PC-9 (cell line): ENCODE measurements around the gene GRAP. TPM values are rescaled to one million over a fixed set of nuclear protein-coding genes. Genes with fewer than 3 reads are reported as not detected.
A peak's percentile ranks its signal among the peaks of the same experiment; 100 is the strongest.

Experiments
- BruUV-seq: library from RNA; stranded (reverse); fragments of 400-500 nt; replicated peaks from 2 replicates; lab custom pipeline; 2021; lab: Mats Ljungman, UMichigan
- CTCF ChIA-PET: fragments of 300-600 bp; sonication (Branson Sonifier 250); formaldehyde crosslinking; loops from one replicate; lab custom pipeline; 2022; ENCODE audit warnings: antibody characterized with exemption; lab: Charles Lee
- POLR2A ChIA-PET: fragments of 300-600 bp; sonication (Branson Sonifier 250); formaldehyde crosslinking; loops from one replicate; lab custom pipeline; 2022; ENCODE audit warnings: antibody characterized with exemption; ENCODE audit not compliant: unreplicated experiment; lab: Charles Lee
- DNase-seq, 2 experiments: peaks; one replicate each; pipeline versions ENCODE4 v3.0.0 to v3.0.0-alpha.2; 2015 to 2022; ENCODE audit warnings: mixed read lengths in 1 of 2
- H2AFZ ChIP-seq: fragments of 200-600 bp; sonication (generic); 2 replicates; pipeline ENCODE4 v1.8.1; 2017; ENCODE audit warnings: antibody characterized with exemption
- H3F3A ChIP-seq: fragments of 200-600 bp; sonication (generic); 2 replicates; pipeline ENCODE4 v1.8.1; 2017; ENCODE audit warnings: antibody characterized with exemption, mild to moderate bottlenecking, low read depth; ENCODE audit not compliant: insufficient read depth
- H3K27ac ChIP-seq: fragments of 200-600 bp; sonication (generic); 2 replicates; pipeline ENCODE4 v1.6.1; 2016; ENCODE audit warnings: mixed run types
- H3K27me3 ChIP-seq: fragments of 200-600 bp; sonication (generic); 2 replicates; pipeline ENCODE4 v1.6.1; 2016; ENCODE audit warnings: low read depth, mixed run types; ENCODE audit not compliant: insufficient read depth
- H3K36me3 ChIP-seq: fragments of 200-600 bp; sonication (generic); 2 replicates; pipeline ENCODE4 v1.6.1; 2016; ENCODE audit warnings: low read depth, mixed run types
- H3K4me1 ChIP-seq: fragments of 200-600 bp; sonication (generic); replicated peaks from 2 replicates; pipeline ENCODE4 v1.6.1; 2016; ENCODE audit warnings: mixed run types; ENCODE audit not compliant: insufficient read depth
- H3K4me2 ChIP-seq: fragments of 200-600 bp; sonication (generic); 2 replicates; pipeline ENCODE4 v1.6.1; 2017; ENCODE audit warnings: mixed run types
- H3K4me3 ChIP-seq: fragments of 200-600 bp; sonication (generic); 2 replicates; pipeline ENCODE4 v1.6.1; 2016; ENCODE audit warnings: mixed run types
- H3K79me2 ChIP-seq: fragments of 200-600 bp; sonication (generic); 2 replicates; pipeline ENCODE4 v1.6.1; 2017; ENCODE audit warnings: low read depth, mixed run types
- H3K9me2 ChIP-seq: fragments of 200-600 bp; sonication (generic); 2 replicates; pipeline ENCODE4 v1.8.1; 2017; ENCODE audit warnings: mild to moderate bottlenecking; ENCODE audit not compliant: insufficient read depth
- H3K9me3 ChIP-seq: fragments of 200-600 bp; sonication (generic); 2 replicates; pipeline ENCODE4 v1.8.1; 2016; ENCODE audit warnings: low read depth; ENCODE audit not compliant: insufficient read depth
- H4K20me1 ChIP-seq: fragments of 200-600 bp; sonication (generic); 2 replicates; pipeline ENCODE4 v1.8.1; 2017; ENCODE audit not compliant: insufficient read depth
- EZH2 ChIP-seq: fragments of 200-600 bp; sonication (generic); IDR thresholded peaks from 2 replicates; pipeline ENCODE4 v1.8.0; 2017; ENCODE audit warnings: antibody characterized with exemption, low read depth
- intact Hi-C: fragments of 100-400 bp; cut with micrococcal nuclease; formaldehyde crosslinking; loops from one replicate; pipeline ENCODE4 v1.10.0; 2022; ENCODE audit not compliant: unreplicated experiment
- total RNA-seq: library from RNA; stranded (reverse); gene quantifications from 2 replicates; pipeline ENCODE4 v1.2.3, GENCODE V29; 2021
- TF ChIP-seq, protein P1 (sequence below): fragments of 200-600 bp; sonication (generic); conservative IDR thresholded peaks from 2 replicates; pipeline ENCODE4 v1.6.1; 2017; ENCODE audit warnings: mixed run types, antibody characterized with exemption, mild to moderate bottlenecking, moderate library complexity

The GRAP gene
- total RNA-seq, 1 experiment from 2014 or later: 0.48 TPM

DNA sequence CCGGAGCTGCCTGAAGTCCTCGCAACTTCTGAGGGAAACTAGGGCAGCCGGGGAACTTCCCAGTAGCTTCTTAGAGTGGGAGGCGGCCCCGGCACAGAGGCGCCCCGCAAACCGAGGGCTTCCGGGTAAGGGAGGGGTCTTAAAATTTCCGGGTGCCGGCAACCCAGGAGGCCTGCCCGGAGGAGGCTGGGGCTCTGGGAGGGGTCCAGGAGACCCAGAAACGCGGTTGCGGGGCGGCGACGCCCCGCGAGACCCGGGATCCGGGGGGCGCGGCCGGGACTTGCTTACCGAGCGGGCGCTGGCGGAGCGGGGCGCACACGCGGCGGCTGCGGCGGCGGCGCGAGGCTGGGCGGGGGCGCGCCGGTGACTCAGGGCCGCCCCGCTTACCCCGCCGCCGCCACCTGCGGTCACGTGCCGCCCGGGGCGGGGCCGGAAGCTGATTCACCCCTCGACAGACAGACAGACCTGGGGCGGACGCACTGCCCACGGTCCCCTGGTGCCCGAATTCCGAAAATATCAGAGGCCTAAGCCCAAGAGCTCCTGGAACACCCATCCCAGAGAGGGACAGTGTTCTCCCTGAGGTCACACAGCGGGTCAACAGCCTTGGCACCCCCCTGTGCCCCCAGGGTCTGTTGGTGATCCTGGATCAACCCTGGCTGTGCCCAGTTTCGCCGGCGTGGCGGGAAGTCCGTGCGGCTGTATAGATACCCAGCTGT, 42.2 kb downstream of the GRAP start, which contains the start of gene FAM83G:
Gene FAM83G (minus strand): TSS at position 344 of the 716 bp plus-strand sequence. CDS start 723 bp downstream, outside the sequence.
- Histone ChIP-seq H2AFZ (peak within 1 kb of the TSS; percentile 82), H3K4me3 (peak within 1 kb of the TSS; percentile 88), H3K27me3 (no peaks in the 10 kb centered on the region), H3F3A (peaks cover 25% of the 10 kb centered on the region; the same call in 1 of the 2 replicates), H3K27ac (peak within 1 kb of the TSS; percentile 63), H3K9me2 (no peaks in the 10 kb centered on the region), H3K79me2 (peaks cover 42% of the 10 kb centered on the region), H3K9me3 (no peaks in the 10 kb centered on the region), H3K4me2 (peak within 1 kb of the TSS; percentile 98), H3K36me3 (peaks cover 14% of the 10 kb centered on the region; the same call in 1 of the 2 replicates), H4K20me1 (peaks cover 43% of the 10 kb centered on the region), H3K4me1 (peaks cover 37% of the 10 kb centered on the region)
- CTCF ChIA-PET: interaction anchor here (1.2 kb wide), 1 partner anchor 43 kb away, joined by 3 read pairs; no protein-coding TSS in a partner anchor
- intact Hi-C loops: loop anchor here (2.0 to 5.0 kb wide), 2 partner anchors 36 to 147 kb away; partner anchors contain the start of gene PRPSAP2
- DNase-seq: peak; percentile 72 to 94
- POLR2A ChIA-PET: interaction anchor here (0.6 to 1.0 kb wide), 4 partner anchors 35 to 642 kb away, joined by 3 to 5 read pairs (median 3); no protein-coding TSS in a partner anchor
- TF ChIP-seq, protein P1, sequence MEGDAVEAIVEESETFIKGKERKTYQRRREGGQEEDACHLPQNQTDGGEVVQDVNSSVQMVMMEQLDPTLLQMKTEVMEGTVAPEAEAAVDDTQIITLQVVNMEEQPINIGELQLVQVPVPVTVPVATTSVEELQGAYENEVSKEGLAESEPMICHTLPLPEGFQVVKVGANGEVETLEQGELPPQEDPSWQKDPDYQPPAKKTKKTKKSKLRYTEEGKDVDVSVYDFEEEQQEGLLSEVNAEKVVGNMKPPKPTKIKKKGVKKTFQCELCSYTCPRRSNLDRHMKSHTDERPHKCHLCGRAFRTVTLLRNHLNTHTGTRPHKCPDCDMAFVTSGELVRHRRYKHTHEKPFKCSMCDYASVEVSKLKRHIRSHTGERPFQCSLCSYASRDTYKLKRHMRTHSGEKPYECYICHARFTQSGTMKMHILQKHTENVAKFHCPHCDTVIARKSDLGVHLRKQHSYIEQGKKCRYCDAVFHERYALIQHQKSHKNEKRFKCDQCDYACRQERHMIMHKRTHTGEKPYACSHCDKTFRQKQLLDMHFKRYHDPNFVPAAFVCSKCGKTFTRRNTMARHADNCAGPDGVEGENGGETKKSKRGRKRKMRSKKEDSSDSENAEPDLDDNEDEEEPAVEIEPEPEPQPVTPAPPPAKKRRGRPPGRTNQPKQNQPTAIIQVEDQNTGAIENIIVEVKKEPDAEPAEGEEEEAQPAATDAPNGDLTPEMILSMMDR: no peak
- TF ChIP-seq EZH2: no peak
- no TSS peak for BruUV-seq

DNA sequence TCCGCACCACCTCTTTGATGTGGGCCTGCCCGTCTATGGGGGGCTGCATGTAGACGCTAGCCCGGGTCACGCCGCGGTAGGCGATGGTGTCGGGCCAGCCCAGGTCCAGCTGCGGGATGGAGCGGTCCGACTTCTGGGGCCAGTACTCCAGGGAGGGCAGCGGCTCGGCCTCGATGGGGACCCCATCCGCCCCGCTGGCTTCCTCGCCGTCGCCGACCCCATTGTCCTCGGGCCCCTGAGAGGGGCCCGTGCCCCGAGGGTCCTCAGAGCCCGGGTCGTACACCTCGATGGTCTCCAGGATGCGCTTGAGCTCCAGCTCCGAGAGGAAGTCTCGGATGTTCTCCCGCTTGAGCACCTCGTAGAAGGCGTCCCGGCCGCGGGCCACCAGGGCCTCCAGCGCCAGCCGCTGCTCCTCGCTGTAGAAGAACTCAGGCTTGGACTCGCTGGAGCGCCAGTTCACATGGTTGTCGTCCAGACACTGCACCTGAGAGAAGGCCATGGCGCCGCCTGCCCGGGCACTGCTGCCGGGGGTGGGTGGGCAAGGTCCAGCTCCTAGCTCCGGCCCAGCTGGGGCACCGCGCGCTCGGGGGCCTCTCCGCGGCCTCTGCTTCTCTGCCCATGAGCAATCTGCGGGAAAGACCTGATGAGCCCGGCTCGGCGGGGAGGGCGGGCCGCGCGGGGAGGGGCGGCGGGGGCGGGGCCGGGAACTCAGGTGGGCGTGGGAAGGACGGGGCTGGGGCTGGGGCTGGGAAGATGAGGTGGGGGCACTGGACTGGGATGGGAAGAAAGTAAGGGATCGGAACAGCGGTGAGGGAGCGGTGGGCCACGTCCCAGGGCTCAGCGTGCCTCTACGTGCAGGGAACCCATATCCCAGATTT, 43.0 kb downstream of the GRAP start:
- H3F3A ChIP-seq: peaks cover 20% of the 10 kb centered on the region; the same call in 1 of the 2 replicates
- ChIA-PET CTCF (no interaction called here), POLR2A (interaction anchor here (0.6 to 1.0 kb wide), 4 partner anchors 34 to 641 kb away, joined by 3 to 9 read pairs (median 4); no protein-coding TSS in a partner anchor)
- H3K27me3 ChIP-seq: no peaks in the 10 kb centered on the region
- H4K20me1 ChIP-seq: peaks cover 51% of the 10 kb centered on the region
- H3K9me3 ChIP-seq: no peaks in the 10 kb centered on the region
- DNase-seq: peak in 1 of 2 experiments; percentile 69
- H3K4me2 ChIP-seq: peak overlapping the region; percentile 98
- TF ChIP-seq, protein P1: no peak
- no peak for TF ChIP-seq EZH2
- H3K79me2 ChIP-seq: peaks cover 49% of the 10 kb centered on the region
- H3K36me3 ChIP-seq: peaks cover 20% of the 10 kb centered on the region; the same call in 1 of the 2 replicates
- H2AFZ ChIP-seq: peak overlapping the region; percentile 82
- H3K9me2 ChIP-seq: no peaks in the 10 kb centered on the region
- no TSS peak for BruUV-seq
- peak overlapping the region; percentile 63 for H3K27ac ChIP-seq
- H3K4me1 ChIP-seq: peaks cover 37% of the 10 kb centered on the region
- H3K4me3 ChIP-seq: peak overlapping the region; percentile 88
- intact Hi-C loops: loop anchor here (2.0 to 5.0 kb wide), 2 partner anchors 35 to 146 kb away; partner anchors contain the start of gene PRPSAP2
